SK-N-SH (cell line): ENCODE data around the gene ACOT7.

Experiments used
- CHD2 ChIP-seq: fragments of 150-350 bp; IDR thresholded peaks from 2 replicates; pipeline ENCODE4 v1.6.1; 2018; ENCODE audit warnings: low read length; ENCODE audit not compliant: partially characterized antibody
- CTCF ChIP-seq: fragments of 200-600 bp; sonication (generic); IDR thresholded peaks from 2 replicates; pipeline ENCODE4 v1.6.1; 2017; ENCODE audit warnings: antibody characterized with exemption, mild to moderate bottlenecking, moderate library complexity
- GATA2 ChIP-seq: sonication (generic); formaldehyde crosslinking; IDR thresholded peaks from 2 replicates; pipeline ENCODE4 v1.5.0; 2020; ENCODE audit warnings: mild to moderate bottlenecking, missing genetic modification reagents
- JUND ChIP-seq: IDR thresholded peaks from 2 replicates; pipeline ENCODE4 v1.4.0; 2012
- MAX ChIP-seq: IDR thresholded peaks from 2 replicates; pipeline ENCODE4 v1.4.0; 2012; ENCODE audit warnings: low read depth
- RCOR1 ChIP-seq: fragments of 150-350 bp; IDR thresholded peaks from 2 replicates; pipeline ENCODE4 v1.6.1; 2017; ENCODE audit warnings: antibody characterized with exemption, low read length
- TEAD4 ChIP-seq: IDR thresholded peaks from 2 replicates; pipeline ENCODE4 v1.4.0; 2012; ENCODE audit warnings: mild to moderate bottlenecking, borderline replicate concordance; ENCODE audit not compliant: insufficient read depth

- TF ChIP-seq RCOR1 (no peak), CTCF (no peak), CHD2 (no peak), MAX (no peak), GATA2 (CRISPR knock-in tag) (no peak), JUND (no peak), TEAD4 (no peak)
Measured at GRCh38 chr1:6329396-6329795, 64.2 kb downstream of the ACOT7 start.
